HG02970 (cell line): Measurements from ENCODE around the gene HSD11B2.

Source experiments
- ATAC-seq: cut with Tn5 transposase; IDR thresholded peaks from one replicate; pipeline ENCODE4 v1.9.1; 2021; ENCODE audit warnings: mild to moderate bottlenecking, moderate library complexity, moderate number of reproducible peaks; ENCODE audit not compliant: unreplicated experiment, low FRiP score

HSD11B2 gene

GRCh38 chr16:67470359-67470758, 39.4 kb downstream of the HSD11B2 start:
- ATAC-seq: no peak

- ATAC-seq: no peak
Observed at GRCh38 chr16:67471758-67472384, 41.0 kb downstream of the HSD11B2 start.

- no peak for ATAC-seq
Observed at GRCh38 chr16:67474551-67475455, 43.9 kb downstream of the HSD11B2 start.

GRCh38 chr16:67477960-67478554, 47.1 kb downstream of the HSD11B2 start:
- no peak for ATAC-seq

- ATAC-seq: peak; percentile 96
Observed at GRCh38 chr16:67480833-67481560, 50.1 kb downstream of the HSD11B2 start, which contains the start of gene ATP6V0D1. TSS of gene ATP6V0D1 (minus strand) at chr16:67481157. CDS start at chr16:67481086, 71 bp downstream.

- no peak for ATAC-seq
Observed at GRCh38 chr16:67481561-67482232, 50.8 kb downstream of the HSD11B2 start.

- ATAC-seq: no peak
Observed at GRCh38 chr16:67482233-67482924, 51.5 kb downstream of the HSD11B2 start.

GRCh38 chr16:67483150-67483549, 52.2 kb downstream of the HSD11B2 start, which contains the start of gene AGRP:
TSS of gene AGRP (minus strand) at chr16:67483547. CDS start at chr16:67483398, 149 bp downstream.
- no peak for ATAC-seq

- ATAC-seq: no peak
Observed at GRCh38 chr16:67483731-67484525, 53.0 kb downstream of the HSD11B2 start.

- no peak for ATAC-seq
Observed at GRCh38 chr16:67486805-67487204, 55.9 kb downstream of the HSD11B2 start.
